MM.1S (cell line): ENCODE results near the gene HSF2BP.
"Not testable (repeated sequence)": the region's sequence is repeated elsewhere in the genome, so short reads cannot be mapped to it uniquely, and the experiment has no call there.

ENCODE experiments used
- DNase-seq: peaks from one replicate; pipeline ENCODE4 v3.0.0-alpha.2; 2015
- H2AFZ ChIP-seq: fragments of 300-600 bp; sonication (generic); 2 replicates; pipeline ENCODE4 v1.6.0; 2016; ENCODE audit warnings: antibody characterized with exemption, low read length
- H3F3A ChIP-seq: fragments of 300-600 bp; sonication (generic); 2 replicates; pipeline ENCODE4 v1.6.1; 2016; ENCODE audit warnings: mild to moderate bottlenecking, antibody characterized with exemption, low read length, moderate library complexity, mixed read lengths; ENCODE audit not compliant: insufficient read depth
- H3K27ac ChIP-seq: fragments of 300-600 bp; sonication (generic); 2 replicates; pipeline ENCODE4 v1.5.1; 2016; ENCODE audit warnings: mild to moderate bottlenecking, low read length
- H3K27me3 ChIP-seq: fragments of 300-600 bp; sonication (generic); replicated peaks from 2 replicates; pipeline ENCODE4 v1.6.0; 2016; ENCODE audit warnings: low read length; ENCODE audit not compliant: insufficient read depth
- H3K36me3 ChIP-seq: fragments of 300-600 bp; sonication (generic); replicated peaks from 2 replicates; pipeline ENCODE4 v1.6.1; 2016; ENCODE audit warnings: mild to moderate bottlenecking, low read length, mixed read lengths; ENCODE audit not compliant: insufficient read depth
- H3K4me1 ChIP-seq: fragments of 300-600 bp; sonication (generic); 2 replicates; pipeline ENCODE4 v1.6.1; 2016; ENCODE audit warnings: low read length, mixed read lengths
- H3K4me2 ChIP-seq: fragments of 300-600 bp; sonication (generic); 2 replicates; pipeline ENCODE4 v1.6.0; 2016; ENCODE audit warnings: low read depth, low read length
- H3K4me3 ChIP-seq: fragments of 300-600 bp; sonication (generic); 2 replicates; pipeline ENCODE4 v1.5.1; 2016; ENCODE audit warnings: low read length, mixed read lengths
- H3K79me2 ChIP-seq: fragments of 300-600 bp; sonication (generic); 2 replicates; pipeline ENCODE4 v1.6.1; 2016; ENCODE audit warnings: mixed run types, low read length, mixed read lengths
- H3K9ac ChIP-seq: fragments of 300-600 bp; sonication (generic); 2 replicates; pipeline ENCODE4 v1.6.1; 2016; ENCODE audit warnings: low read length, mixed read lengths
- H3K9me2 ChIP-seq: fragments of 300-600 bp; sonication (generic); replicated peaks from 2 replicates; pipeline ENCODE4 v1.6.1; 2016; ENCODE audit warnings: mild to moderate bottlenecking, low read length, mixed read lengths; ENCODE audit not compliant: insufficient read depth
- H3K9me3 ChIP-seq: fragments of 300-600 bp; sonication (generic); replicated peaks from 2 replicates; pipeline ENCODE4 v1.6.1; 2016; ENCODE audit warnings: mild to moderate bottlenecking, low read length, mixed read lengths; ENCODE audit not compliant: insufficient read depth
- H4K20me1 ChIP-seq: fragments of 300-600 bp; sonication (generic); 2 replicates; pipeline ENCODE4 v1.6.1; 2016; ENCODE audit warnings: mild to moderate bottlenecking, low read length, moderate library complexity, mixed read lengths; ENCODE audit not compliant: insufficient read depth
- EZH2 ChIP-seq: fragments of 300-600 bp; sonication (generic); optimal IDR thresholded peaks from 2 replicates; pipeline ENCODE3; 2017; ENCODE audit warnings: low read depth, mild to moderate bottlenecking, antibody characterized with exemption, low read length, mixed read lengths
- EZH2phosphoT487 ChIP-seq: fragments of 300-600 bp; sonication (generic); IDR thresholded peaks from 2 replicates; pipeline ENCODE4 v1.6.1; 2018; ENCODE audit warnings: antibody characterized with exemption, low read length
- TF ChIP-seq, protein P1 (sequence below): fragments of 300-600 bp; sonication (generic); IDR thresholded peaks from 2 replicates; pipeline ENCODE4 v1.5.1; 2016; ENCODE audit warnings: antibody characterized with exemption, low read length, mixed read lengths

HSF2BP gene

DNA sequence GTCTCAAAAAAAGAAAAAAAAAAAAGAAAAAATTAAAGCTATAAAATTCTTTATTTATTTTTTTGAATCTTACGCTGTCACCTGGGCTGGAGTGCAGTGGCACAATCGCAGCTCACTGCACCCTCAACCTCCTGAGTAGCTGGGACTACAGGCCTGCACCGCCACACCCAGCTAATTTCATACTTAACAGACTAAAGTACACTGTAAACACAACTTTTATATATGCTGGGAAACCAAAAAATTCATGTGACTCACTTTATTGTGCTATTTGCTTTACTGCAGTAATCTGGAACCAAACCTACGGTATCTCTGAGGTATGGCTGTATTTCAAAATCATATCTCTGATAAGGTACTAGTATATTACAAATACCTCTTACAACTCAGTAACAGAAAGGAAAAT lies 40.3 kb downstream of the HSF2BP start:
- no peaks in the 10 kb centered on the region for H3F3A ChIP-seq
- H3K9ac ChIP-seq: no peak overlapping the region
- no peaks in the 10 kb centered on the region for H3K9me2 ChIP-seq
- H3K4me3 ChIP-seq: no peak overlapping the region
- H3K27me3 ChIP-seq: no peaks in the 10 kb centered on the region
- H3K36me3 ChIP-seq: no peaks in the 10 kb centered on the region
- no peaks in the 10 kb centered on the region for H4K20me1 ChIP-seq
- H2AFZ ChIP-seq: no peak overlapping the region
- H3K4me1 ChIP-seq: peaks cover 7% of the 10 kb centered on the region
- H3K9me3 ChIP-seq: no peaks in the 10 kb centered on the region
- no peak for DNase-seq
- H3K4me2 ChIP-seq: no peak overlapping the region
- no peaks in the 10 kb centered on the region for H3K79me2 ChIP-seq
- no peak for TF ChIP-seq EZH2
- TF ChIP-seq, protein P1, sequence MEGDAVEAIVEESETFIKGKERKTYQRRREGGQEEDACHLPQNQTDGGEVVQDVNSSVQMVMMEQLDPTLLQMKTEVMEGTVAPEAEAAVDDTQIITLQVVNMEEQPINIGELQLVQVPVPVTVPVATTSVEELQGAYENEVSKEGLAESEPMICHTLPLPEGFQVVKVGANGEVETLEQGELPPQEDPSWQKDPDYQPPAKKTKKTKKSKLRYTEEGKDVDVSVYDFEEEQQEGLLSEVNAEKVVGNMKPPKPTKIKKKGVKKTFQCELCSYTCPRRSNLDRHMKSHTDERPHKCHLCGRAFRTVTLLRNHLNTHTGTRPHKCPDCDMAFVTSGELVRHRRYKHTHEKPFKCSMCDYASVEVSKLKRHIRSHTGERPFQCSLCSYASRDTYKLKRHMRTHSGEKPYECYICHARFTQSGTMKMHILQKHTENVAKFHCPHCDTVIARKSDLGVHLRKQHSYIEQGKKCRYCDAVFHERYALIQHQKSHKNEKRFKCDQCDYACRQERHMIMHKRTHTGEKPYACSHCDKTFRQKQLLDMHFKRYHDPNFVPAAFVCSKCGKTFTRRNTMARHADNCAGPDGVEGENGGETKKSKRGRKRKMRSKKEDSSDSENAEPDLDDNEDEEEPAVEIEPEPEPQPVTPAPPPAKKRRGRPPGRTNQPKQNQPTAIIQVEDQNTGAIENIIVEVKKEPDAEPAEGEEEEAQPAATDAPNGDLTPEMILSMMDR: no peak
- H3K27ac ChIP-seq: no peak overlapping the region

DNA sequence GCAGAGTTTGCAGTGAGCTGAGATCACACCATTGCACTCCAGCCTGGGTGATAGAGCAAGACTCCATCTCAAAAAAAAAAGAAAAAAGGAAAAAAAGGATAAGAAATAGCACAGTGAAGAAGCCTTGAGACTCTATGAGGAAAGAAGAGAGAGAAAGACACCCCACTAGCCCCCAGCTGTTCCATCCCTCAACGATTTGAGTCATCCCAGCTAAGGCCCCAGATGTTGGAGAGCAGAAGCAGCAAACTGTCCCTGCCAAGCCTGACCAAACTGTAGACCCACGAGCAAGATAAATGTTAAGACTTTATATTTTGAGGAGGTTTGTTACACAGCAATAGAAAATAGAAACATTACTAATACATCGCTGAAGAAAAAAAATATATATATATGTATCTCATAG lies 42.4 kb downstream of the HSF2BP start:
- Histone ChIP-seq H3K4me1 (peaks cover 23% of the 10 kb centered on the region), H3F3A (peaks cover 17% of the 10 kb centered on the region)
- not testable (repeated sequence) for H3K9ac ChIP-seq, H3K9me2 ChIP-seq, H3K27ac ChIP-seq, H3K9me3 ChIP-seq, H3K79me2 ChIP-seq, H4K20me1 ChIP-seq, H2AFZ ChIP-seq, DNase-seq, H3K36me3 ChIP-seq, H3K4me2 ChIP-seq, H3K4me3 ChIP-seq, H3K27me3 ChIP-seq

DNA sequence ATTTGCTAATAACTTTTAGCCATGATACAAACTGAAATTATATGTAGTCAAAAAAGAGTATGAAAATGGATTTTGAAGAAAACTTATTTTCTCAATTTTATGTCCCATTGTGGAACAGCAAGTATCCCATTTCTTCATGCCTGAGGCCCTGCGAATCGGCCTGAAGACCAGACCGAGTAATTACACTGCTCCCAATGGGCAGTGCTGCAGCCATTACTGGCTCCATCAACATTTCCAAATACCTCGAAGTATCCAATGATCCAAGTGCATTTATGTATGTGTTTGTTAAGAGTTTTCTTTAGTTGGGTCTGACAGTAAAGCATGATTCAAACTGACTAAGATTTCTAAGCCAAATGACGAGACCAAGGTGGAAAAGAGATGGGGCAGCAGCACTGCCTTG lies 44.4 kb downstream of the HSF2BP start:
- Histone ChIP-seq H3F3A (peaks cover 17% of the 10 kb centered on the region), H3K27me3 (no peaks in the 10 kb centered on the region), H2AFZ (no peak overlapping the region), H3K79me2 (no peaks in the 10 kb centered on the region), H3K4me1 (peaks cover 17% of the 10 kb centered on the region), H3K9ac (no peak overlapping the region), H3K36me3 (no peaks in the 10 kb centered on the region), H3K27ac (no peak overlapping the region), H3K4me3 (no peak overlapping the region), H3K9me3 (no peaks in the 10 kb centered on the region), H3K9me2 (no peaks in the 10 kb centered on the region), H4K20me1 (no peaks in the 10 kb centered on the region), H3K4me2 (no peak overlapping the region)
- no peak for TF ChIP-seq EZH2phosphoT487
- TF ChIP-seq, protein P1: no peak
- no peak for TF ChIP-seq EZH2
- no peak for DNase-seq

DNA sequence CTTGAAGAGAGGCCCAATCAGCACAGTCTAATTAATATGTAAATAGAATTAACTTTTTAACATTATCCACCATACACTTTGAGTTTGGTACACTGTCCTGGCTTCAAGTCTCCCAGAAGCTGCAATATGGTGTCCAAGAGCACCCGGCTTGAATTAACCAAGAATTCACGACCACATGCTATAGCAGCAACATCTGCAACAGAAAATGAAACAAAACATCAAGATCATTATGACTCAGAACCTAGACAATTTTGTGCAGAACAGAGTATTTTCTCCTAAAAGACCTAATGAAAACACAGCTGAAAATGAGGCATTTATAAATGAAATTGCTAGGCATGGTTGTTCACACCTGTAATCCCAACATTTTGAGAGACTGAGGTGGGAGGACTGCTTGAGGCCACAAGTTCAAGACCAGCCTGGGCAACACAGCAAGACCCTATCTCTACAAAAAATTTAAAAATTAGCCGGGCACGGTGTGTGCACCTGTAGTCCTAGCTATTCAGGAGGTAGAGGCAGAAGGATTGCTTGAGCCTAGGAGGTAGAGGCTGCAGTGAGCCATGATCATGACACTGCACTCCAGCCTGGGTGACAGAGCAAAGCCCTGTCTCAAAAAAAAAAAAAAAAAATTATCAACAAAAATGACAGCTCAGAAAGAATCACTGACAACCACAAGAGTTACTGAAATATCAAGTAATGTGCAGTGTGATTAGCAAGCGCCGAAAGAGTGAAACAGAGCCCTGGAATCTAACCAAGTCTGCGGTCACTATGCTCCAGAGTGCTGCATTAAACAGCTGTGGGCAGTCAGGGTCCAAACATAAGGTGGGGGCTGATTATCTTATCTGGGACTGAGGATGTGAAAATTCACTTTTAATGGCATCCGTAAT lies 45.3 kb downstream of the HSF2BP start:
- no peaks in the 10 kb centered on the region for H3K9me3 ChIP-seq
- H3K9ac ChIP-seq: no peak overlapping the region
- no peak overlapping the region for H3K27ac ChIP-seq
- no peak for TF ChIP-seq EZH2phosphoT487
- DNase-seq: peak; percentile 58
- H3K4me1 ChIP-seq: peaks cover 17% of the 10 kb centered on the region
- H3F3A ChIP-seq: peaks cover 17% of the 10 kb centered on the region
- H3K4me2 ChIP-seq: peak overlapping the region; percentile 40; the same call in 1 of the 2 replicates
- no peak overlapping the region for H3K4me3 ChIP-seq
- no peaks in the 10 kb centered on the region for H3K79me2 ChIP-seq
- no peaks in the 10 kb centered on the region for H3K27me3 ChIP-seq
- no peaks in the 10 kb centered on the region for H4K20me1 ChIP-seq
- no peaks in the 10 kb centered on the region for H3K9me2 ChIP-seq
- H2AFZ ChIP-seq: no peak overlapping the region
- H3K36me3 ChIP-seq: no peaks in the 10 kb centered on the region
